GM15510 (cell line): ENCODE measurements around the gene TCHP.
A peak's percentile ranks its signal among the peaks of the same experiment; 100 is the strongest.

Experiments
- POLR2A ChIP-seq: IDR thresholded peaks from 3 replicates; pipeline ENCODE4 v1.6.1; 2011; ENCODE audit warnings: borderline replicate concordance; ENCODE audit not compliant: insufficient read length; ENCODE audit errors: extremely low read depth

The TCHP gene, protein sequence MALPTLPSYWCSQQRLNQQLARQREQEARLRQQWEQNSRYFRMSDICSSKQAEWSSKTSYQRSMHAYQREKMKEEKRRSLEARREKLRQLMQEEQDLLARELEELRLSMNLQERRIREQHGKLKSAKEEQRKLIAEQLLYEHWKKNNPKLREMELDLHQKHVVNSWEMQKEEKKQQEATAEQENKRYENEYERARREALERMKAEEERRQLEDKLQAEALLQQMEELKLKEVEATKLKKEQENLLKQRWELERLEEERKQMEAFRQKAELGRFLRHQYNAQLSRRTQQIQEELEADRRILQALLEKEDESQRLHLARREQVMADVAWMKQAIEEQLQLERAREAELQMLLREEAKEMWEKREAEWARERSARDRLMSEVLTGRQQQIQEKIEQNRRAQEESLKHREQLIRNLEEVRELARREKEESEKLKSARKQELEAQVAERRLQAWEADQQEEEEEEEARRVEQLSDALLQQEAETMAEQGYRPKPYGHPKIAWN

GRCh38 chr12:109899783-109900751 lies at the start of gene TCHP:
Gene TCHP, plus strand, starts transcription at chr12:109900274. Its CDS starts 2,753 bp downstream, at chr12:109903027.
- peak; percentile 65 for TF ChIP-seq POLR2A

GRCh38 chr12:109855377-109855776 lies 44.7 kb upstream of the TCHP start:
- no peak for TF ChIP-seq POLR2A

DNA sequence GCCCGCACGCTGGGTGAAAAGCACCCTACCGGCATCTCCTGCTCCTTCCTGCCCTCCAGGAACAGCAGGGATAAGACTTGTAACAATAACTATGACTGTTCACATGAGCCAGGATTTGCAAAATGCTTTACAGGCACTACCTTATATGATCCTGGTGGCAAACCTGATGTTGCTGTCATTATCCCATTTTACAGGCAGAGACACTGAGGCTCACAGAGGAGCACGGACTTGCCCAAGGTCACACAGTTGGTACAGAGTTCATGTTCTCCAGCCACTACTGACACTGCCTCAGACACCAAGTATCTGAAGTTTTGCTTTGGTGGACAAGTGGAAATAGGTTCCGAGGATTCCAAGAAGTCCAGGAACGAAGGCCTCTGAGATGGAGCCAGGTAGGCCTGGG lies 42.4 kb upstream of the TCHP start:
- no peak for TF ChIP-seq POLR2A

- no peak for TF ChIP-seq POLR2A
Observed at GRCh38 chr12:109858764-109859163, 41.3 kb upstream of the TCHP start.

DNA sequence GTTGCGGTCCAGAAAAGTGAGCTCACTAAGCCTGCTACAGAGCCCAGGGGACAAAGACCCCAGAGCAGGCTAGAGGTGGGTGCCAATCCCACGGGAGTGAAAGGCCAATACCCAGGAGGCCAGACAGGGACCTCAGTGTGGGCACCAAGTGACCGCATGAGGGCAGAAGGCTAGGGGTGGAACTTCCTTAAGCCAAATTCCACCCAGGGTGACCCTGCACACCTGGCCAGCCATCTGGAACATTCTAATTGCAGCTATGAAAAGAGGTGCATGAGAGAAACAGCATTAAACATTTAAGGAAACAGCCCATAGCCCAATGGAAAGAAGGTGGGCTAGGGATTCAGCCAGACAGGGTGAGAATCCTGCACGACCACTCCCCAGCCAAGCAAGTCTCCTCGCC lies 39.1 kb upstream of the TCHP start:
- TF ChIP-seq POLR2A, result no peak

- no peak for TF ChIP-seq POLR2A
Observed at GRCh38 chr12:109861689-109862314, 38.3 kb upstream of the TCHP start.

- TF ChIP-seq POLR2A, result no peak
Observed at GRCh38 chr12:109863847-109864712, 36.0 kb upstream of the TCHP start.

DNA sequence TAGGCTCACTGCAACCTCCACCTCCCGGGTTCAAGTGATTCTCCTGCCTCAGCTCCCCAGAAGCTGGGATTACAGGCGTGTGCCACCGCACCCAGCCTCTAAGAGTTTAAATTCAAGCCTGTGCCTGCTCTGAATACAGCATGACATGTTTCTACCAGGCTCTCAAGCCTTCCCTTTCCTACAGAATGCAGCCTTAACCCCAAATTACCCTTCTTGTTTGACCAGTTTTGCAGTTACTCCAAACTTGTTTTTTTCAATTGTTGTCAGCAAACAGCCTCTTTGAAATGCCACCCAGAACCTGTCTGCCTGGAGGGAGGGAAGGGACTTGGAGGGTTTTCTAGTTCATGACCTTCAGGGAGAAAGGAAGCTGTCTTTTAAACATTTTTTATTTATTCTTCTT lies 35.2 kb upstream of the TCHP start:
- TF ChIP-seq POLR2A, result no peak

DNA sequence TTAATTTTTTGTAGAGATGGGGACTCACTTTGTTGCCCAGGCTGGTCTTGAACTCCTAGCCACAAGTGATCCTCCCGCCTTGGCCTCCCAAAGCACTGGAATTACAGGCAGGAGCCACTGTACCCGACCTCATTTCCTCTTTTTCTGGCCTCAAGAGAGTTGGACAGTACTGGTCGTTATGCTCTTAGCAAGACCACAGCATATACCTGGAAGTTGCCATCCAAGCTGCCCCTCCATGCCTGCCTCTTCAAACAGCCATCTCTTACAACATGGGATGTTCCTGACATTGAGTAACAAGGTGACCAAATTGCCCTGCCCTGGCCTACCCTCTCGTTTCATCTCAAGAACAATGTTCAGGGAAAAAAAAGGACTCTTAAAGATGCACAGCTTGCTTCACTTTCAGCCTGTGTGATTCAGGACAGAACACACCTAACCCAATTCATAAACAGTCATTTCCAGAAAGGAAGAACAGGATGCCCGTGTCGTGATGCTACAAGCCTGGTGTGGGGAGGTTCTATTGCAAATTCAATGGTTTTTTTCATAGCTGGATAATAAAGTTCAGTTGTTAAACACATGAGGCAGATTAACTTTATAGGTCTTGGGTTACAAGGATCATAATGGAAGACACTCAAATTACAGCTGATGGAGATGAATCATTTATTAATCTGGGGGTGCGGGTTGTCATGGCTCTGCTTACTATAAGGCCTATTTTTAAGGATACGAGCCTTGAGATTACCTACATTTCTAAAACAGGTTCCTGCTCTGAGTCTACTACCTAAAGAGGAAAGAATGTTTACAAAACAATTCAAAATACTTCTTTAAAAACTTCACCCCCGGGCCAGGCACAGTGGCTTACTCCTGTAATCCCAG lies 31.7 kb upstream of the TCHP start:
- TF ChIP-seq POLR2A, result no peak

DNA sequence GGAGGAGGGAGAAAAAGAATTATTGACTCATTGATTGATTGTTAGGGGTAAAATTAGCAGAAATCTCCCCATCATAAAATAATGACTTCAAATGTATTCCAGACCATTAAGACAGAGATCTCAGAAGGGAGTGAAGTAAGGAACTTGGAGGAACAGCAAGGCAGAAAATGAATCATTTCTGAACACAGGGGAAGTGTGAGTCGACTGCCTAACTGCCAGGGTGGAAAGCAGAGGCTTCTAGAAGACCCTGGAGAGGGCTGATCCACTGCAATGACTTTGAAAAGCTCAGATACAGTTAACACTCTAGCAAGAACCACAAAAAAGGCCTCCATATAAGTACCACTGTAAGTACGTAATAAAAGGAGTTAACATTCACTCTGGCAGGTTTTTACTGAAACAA lies 29.4 kb upstream of the TCHP start:
- no peak for TF ChIP-seq POLR2A

DNA sequence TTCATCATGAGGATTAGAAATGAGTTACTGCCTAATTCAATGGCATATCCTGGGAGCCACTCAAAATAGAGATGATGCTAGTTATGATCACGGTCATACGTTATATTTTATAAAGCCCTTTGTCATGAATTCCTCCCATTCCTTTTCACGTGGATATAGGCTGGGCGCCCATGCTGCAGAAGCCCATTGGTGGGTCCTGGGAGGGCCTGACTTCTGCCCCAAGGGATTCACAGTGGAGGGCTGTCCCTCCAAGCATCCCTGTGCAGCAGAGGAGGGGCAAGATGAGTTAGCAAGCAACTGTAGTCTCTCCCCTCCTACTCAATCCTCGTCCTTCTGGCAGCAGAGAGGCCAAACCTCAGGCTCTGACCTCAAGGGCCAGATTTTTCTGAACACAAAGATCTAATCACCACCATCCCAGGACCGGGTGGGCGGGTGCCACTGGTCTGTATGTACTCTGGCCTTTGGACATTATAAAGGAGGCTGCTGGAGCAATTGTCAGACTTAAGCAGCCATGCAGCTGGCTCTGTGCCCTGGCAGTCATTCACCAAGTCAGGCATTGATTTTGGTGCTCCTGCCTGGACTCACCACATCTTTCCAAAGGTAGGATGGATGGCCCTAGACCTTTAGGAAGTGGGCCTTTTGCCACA lies 28.3 kb upstream of the TCHP start:
- no peak for TF ChIP-seq POLR2A

GRCh38 chr12:109873653-109874052 lies 26.4 kb upstream of the TCHP start:
- no peak for TF ChIP-seq POLR2A
